Measurements from ENCODE around the gene ST3GAL3.
"Not testable (repeated sequence)": the region's sequence is repeated elsewhere in the genome, so short reads cannot be mapped to it uniquely, and the experiment has no call there.

Gene ST3GAL3

GRCh38 chr1:43704838-43705237 is 2.5 kb upstream of the ST3GAL3 start:
- no peak for DNase-seq

GRCh38 chr1:43705334-43705733 is 2.0 kb upstream of the ST3GAL3 start:
- no peak for DNase-seq

- no peak for DNase-seq
Observed at GRCh38 chr1:43705982-43706597, 1.2 kb upstream of the ST3GAL3 start.

- peak; percentile 55 for DNase-seq
Observed at GRCh38 chr1:43706598-43707189, 642 bp upstream of the ST3GAL3 start.

GRCh38 chr1:43708002-43708410 is 670 bp downstream of the ST3GAL3 start:
- no peak for DNase-seq

- no peak for DNase-seq
Observed at GRCh38 chr1:43711049-43711448, 3.7 kb downstream of the ST3GAL3 start.

GRCh38 chr1:43711524-43712386 is 4.4 kb downstream of the ST3GAL3 start:
- no peak for DNase-seq

GRCh38 chr1:43716559-43717281 is 9.4 kb downstream of the ST3GAL3 start:
- no peak for DNase-seq

GRCh38 chr1:43719063-43719462 is 11.7 kb downstream of the ST3GAL3 start:
- DNase-seq = no peak

- DNase-seq = not testable (repeated sequence)
Observed at GRCh38 chr1:43719670-43720419, 12.5 kb downstream of the ST3GAL3 start.

GRCh38 chr1:43722810-43723209 is 15.5 kb downstream of the ST3GAL3 start:
- DNase-seq = no peak

GRCh38 chr1:43729816-43730463 is 22.6 kb downstream of the ST3GAL3 start:
- DNase-seq = no peak

- no peak for DNase-seq
Observed at GRCh38 chr1:43731867-43732531, 24.7 kb downstream of the ST3GAL3 start.

- no peak for DNase-seq
Observed at GRCh38 chr1:43736819-43737218, 29.5 kb downstream of the ST3GAL3 start.

GRCh38 chr1:43742026-43742425 is 34.7 kb downstream of the ST3GAL3 start:
- no peak for DNase-seq

GRCh38 chr1:43743206-43743605 is 35.9 kb downstream of the ST3GAL3 start:
- DNase-seq = no peak

GRCh38 chr1:43747736-43748135 is 40.4 kb downstream of the ST3GAL3 start:
- DNase-seq = no peak

- DNase-seq = no peak
Observed at GRCh38 chr1:43750083-43750482, 42.7 kb downstream of the ST3GAL3 start.

GRCh38 chr1:43753422-43753821 is 46.1 kb downstream of the ST3GAL3 start:
- DNase-seq = no peak

GRCh38 chr1:43754892-43755291 is 47.6 kb downstream of the ST3GAL3 start:
- no peak for DNase-seq

GRCh38 chr1:43757343-43758053 is 50.2 kb downstream of the ST3GAL3 start:
- no peak for DNase-seq
